Neural cell (in vitro differentiated cells): Measurements from ENCODE around the gene NOTUM.

Experiments used
- CTCF ChIP-seq: fragments of 450-650 bp; IDR thresholded peaks from 2 replicates; pipeline ENCODE4 v1.5.1; 2014; ENCODE audit warnings: antibody characterized with exemption, mild to moderate bottlenecking, moderate library complexity; ENCODE audit not compliant: poor library complexity, severe bottlenecking
- EP300 ChIP-seq: fragments of 450-650 bp; conservative IDR thresholded peaks from 2 replicates; pipeline ENCODE4 v1.6.1; 2014; ENCODE audit warnings: antibody characterized with exemption, mild to moderate bottlenecking, moderate library complexity; ENCODE audit not compliant: poor library complexity, severe bottlenecking
- EZH2 ChIP-seq: fragments of 200-600, 300-800 bp; shearing (Covaris generic), sonication (generic); IDR thresholded peaks from 2 replicates; pipeline ENCODE4 v1.6.1; 2014; ENCODE audit warnings: antibody characterized with exemption, low read length, borderline replicate concordance, mild to moderate bottlenecking; ENCODE audit not compliant: insufficient read depth, poor library complexity, severe bottlenecking
- MXI1 ChIP-seq: fragments of 450-650 bp; conservative IDR thresholded peaks from 2 replicates; pipeline ENCODE4 v1.6.1; 2014; ENCODE audit warnings: antibody characterized with exemption, mild to moderate bottlenecking; ENCODE audit not compliant: poor library complexity, severe bottlenecking
- POLR2AphosphoS5 ChIP-seq: IDR thresholded peaks from 2 replicates; pipeline ENCODE4 v1.6.1; 2012
- RAD21 ChIP-seq: fragments of 450-650 bp; conservative IDR thresholded peaks from 2 replicates; pipeline ENCODE4 v1.6.1; 2014; ENCODE audit warnings: antibody characterized with exemption, mild to moderate bottlenecking, moderate library complexity
- SMC3 ChIP-seq: fragments of 450-650 bp; conservative IDR thresholded peaks from 2 replicates; pipeline ENCODE4 v1.6.1; 2014; ENCODE audit warnings: antibody characterized with exemption, mild to moderate bottlenecking, moderate library complexity; ENCODE audit not compliant: poor library complexity
- TAF1 ChIP-seq: IDR thresholded peaks from 2 replicates; pipeline ENCODE4 v1.6.1; 2012; ENCODE audit warnings: low read depth
- TF ChIP-seq, protein P1 (sequence below): IDR thresholded peaks from 2 replicates; pipeline ENCODE4 v1.6.1; 2012; ENCODE audit warnings: borderline replicate concordance

DNA sequence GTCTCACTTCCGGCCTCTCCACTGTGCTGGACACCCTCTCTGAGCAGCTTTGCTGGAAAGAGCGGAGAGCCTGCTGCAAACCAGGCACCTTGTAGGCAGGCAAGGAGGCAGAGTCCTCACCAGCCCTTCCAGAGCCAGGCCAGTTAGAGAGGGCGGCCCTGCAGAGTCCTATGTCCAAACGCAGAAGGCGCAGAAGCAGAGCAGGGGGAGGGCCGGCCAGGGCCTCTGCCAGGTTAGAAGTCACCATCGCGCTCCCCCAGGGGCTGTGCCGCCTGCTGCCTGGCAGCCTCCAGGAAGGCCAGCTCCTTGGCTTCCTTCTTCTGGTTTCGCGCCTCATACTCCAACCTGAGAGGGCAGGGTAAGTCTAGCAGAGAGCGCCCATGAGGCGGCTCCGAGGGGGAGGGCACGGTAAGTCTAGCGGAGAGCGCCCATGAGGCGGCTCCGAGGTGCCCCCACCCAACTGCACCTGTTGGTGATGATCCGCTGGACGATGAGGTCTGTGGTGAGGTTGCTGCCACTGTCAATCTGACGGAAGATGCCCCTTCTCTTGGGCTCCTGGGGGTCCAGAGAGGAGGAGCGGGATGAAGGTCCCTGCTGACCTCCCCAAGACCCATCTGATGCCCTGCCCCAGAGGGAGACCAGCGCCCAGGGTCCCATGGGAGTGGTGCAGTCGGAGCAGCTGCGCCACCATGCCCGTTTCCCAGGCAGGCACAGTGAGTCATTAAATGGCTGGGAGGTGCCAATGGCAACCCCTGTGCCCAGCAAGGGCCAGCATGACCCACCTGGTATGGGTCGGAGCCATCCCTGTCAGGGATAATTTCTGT is 56.2 kb downstream of the NOTUM start:
- TF ChIP-seq, protein P1, sequence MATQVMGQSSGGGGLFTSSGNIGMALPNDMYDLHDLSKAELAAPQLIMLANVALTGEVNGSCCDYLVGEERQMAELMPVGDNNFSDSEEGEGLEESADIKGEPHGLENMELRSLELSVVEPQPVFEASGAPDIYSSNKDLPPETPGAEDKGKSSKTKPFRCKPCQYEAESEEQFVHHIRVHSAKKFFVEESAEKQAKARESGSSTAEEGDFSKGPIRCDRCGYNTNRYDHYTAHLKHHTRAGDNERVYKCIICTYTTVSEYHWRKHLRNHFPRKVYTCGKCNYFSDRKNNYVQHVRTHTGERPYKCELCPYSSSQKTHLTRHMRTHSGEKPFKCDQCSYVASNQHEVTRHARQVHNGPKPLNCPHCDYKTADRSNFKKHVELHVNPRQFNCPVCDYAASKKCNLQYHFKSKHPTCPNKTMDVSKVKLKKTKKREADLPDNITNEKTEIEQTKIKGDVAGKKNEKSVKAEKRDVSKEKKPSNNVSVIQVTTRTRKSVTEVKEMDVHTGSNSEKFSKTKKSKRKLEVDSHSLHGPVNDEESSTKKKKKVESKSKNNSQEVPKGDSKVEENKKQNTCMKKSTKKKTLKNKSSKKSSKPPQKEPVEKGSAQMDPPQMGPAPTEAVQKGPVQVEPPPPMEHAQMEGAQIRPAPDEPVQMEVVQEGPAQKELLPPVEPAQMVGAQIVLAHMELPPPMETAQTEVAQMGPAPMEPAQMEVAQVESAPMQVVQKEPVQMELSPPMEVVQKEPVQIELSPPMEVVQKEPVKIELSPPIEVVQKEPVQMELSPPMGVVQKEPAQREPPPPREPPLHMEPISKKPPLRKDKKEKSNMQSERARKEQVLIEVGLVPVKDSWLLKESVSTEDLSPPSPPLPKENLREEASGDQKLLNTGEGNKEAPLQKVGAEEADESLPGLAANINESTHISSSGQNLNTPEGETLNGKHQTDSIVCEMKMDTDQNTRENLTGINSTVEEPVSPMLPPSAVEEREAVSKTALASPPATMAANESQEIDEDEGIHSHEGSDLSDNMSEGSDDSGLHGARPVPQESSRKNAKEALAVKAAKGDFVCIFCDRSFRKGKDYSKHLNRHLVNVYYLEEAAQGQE = no peak
- TF ChIP-seq CTCF (no peak), RAD21 (no peak), EZH2 (no peak), POLR2AphosphoS5 (no peak), EP300 (no peak), SMC3 (no peak), MXI1 (no peak), TAF1 (no peak)
